Esophagus muscularis mucosa (tissue), 4 donors: Measurements from ENCODE around the gene RETNLB. TPM values are rescaled to one million over a fixed set of nuclear protein-coding genes. Genes with fewer than 3 reads are reported as not detected.

Experiments used
- DNase-seq: peaks from one replicate; pipeline ENCODE4 v3.0.0-alpha.2; 2017; ENCODE audit errors: extremely low spot score
- H3K27ac ChIP-seq, 4 donors: fragments of 200-600 bp; sonication (generic); replicated peaks in 1 of 4; 1 replicate in 3 of 4; 2 replicates in 1 of 4; pipeline ENCODE4 v1.5.1; 2016 to 2019; ENCODE audit warnings: mild to moderate bottlenecking in 1 of 4
- H3K27me3 ChIP-seq, 4 donors: fragments of 200-600 bp; sonication (generic); one replicate each; pipeline versions ENCODE4 v1.5.1 to v1.6.0; 2016 to 2019
- H3K36me3 ChIP-seq, 4 donors: fragments of 200-600 bp; sonication (generic); one replicate each; pipeline ENCODE4 v1.5.1; 2016 to 2019
- H3K4me1 ChIP-seq, 4 donors: fragments of 200-600 bp; sonication (generic); one replicate each; pipeline ENCODE4 v1.5.1; 2016 to 2019
- H3K4me3 ChIP-seq, 4 donors: fragments of 200-600 bp; sonication (generic); 1 replicate in 2 of 4; 2 replicates in 2 of 4; pipeline ENCODE4 v1.5.1; 2016 to 2019; ENCODE audit warnings: mild to moderate bottlenecking in 4 of 4, moderate library complexity in 1 of 4
- H3K9me3 ChIP-seq, 4 donors: fragments of 200-600 bp; sonication (generic); 1 replicate in 3 of 4; 2 replicates in 1 of 4; pipeline ENCODE4 v1.5.1; 2016 to 2019
- EP300 ChIP-seq: sonication (generic); formaldehyde crosslinking; IDR thresholded peaks from one replicate; pipeline ENCODE4 v1.6.1; 2017; ENCODE audit warnings: antibody characterized with exemption
- POLR2A ChIP-seq: fragments of 450-650 bp; IDR thresholded peaks from one replicate; pipeline ENCODE4 v1.6.1; 2017; ENCODE audit warnings: antibody characterized with exemption, moderate library complexity, mild to moderate bottlenecking, low read depth
- POLR2AphosphoS5 ChIP-seq, 2 donors: sonication (generic); formaldehyde crosslinking; IDR thresholded peaks; one replicate each; pipeline ENCODE4 v1.6.1; 2017; ENCODE audit warnings: antibody characterized with exemption in 2 of 2
- WGBS: methylation state at CpG from one replicate; pipeline ENCODE4 v1.1.5; 2018; 5-methylcytosine and 5-hydroxymethylcytosine counted together
- intact Hi-C: fragments of 100-400 bp; cut with DNase I; formaldehyde crosslinking; loops from one replicate; pipeline ENCODE4 v1.15.1; 2023
- total RNA-seq, 4 donors: library from RNA; depleted of rRNA; stranded (reverse); fragments of >200 nt; gene quantifications; one replicate each; pipeline versions ENCODE4 v1.1.0 to v1.2.1, GENCODE V29; 2016
- TF ChIP-seq, protein P1 (sequence below), 3 experiments: fragments of 200-600 bp in 2 of 3; fragments of 450-650 bp in 1 of 3; sonication (generic) in 2 of 3; IDR thresholded peaks; one replicate each; pipeline ENCODE4 v1.5.1; 2017 to 2019; ENCODE audit warnings: antibody characterized with exemption in 3 of 3, mild to moderate bottlenecking in 2 of 3, moderate library complexity in 1 of 3

Gene RETNLB, protein sequence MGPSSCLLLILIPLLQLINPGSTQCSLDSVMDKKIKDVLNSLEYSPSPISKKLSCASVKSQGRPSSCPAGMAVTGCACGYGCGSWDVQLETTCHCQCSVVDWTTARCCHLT
- not detected for total RNA-seq

DNA sequence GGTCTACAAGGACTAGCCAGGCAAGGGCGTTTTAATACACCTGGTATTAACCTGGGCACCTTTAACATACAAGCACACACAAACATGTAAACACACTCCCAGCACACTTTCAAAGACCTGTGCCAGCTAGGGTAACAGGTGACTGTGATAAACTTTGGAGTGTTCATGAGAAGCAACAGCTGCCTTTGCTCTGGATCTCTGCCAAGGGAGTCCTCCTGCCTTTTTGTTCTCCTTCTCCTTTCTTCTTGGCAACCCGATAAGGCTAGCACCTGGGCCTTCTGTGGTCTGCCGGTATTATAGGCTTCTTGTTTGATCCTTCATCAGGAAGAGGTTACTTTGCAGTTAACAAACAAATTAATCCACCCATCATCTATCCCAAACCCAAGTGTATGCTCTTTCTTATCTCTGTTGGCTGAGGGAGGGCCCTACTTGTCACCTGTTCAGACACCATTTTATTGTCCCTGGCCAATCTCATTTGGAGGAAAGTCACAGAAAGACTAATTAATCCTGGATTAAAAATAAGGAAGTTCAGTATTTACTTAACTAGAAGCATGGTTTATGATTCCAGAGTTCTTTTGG is at the start of gene RETNLB:
Gene RETNLB, minus strand, starts transcription at position 7 of the 579 bp plus-strand sequence. CDS start 225 bp downstream, outside the sequence.
- TF ChIP-seq EP300: no peak
- TF ChIP-seq POLR2AphosphoS5 (IDR thresholded peaks at IDR 0.05): no peak
- no peak for TF ChIP-seq POLR2A
- TF ChIP-seq, protein P1, sequence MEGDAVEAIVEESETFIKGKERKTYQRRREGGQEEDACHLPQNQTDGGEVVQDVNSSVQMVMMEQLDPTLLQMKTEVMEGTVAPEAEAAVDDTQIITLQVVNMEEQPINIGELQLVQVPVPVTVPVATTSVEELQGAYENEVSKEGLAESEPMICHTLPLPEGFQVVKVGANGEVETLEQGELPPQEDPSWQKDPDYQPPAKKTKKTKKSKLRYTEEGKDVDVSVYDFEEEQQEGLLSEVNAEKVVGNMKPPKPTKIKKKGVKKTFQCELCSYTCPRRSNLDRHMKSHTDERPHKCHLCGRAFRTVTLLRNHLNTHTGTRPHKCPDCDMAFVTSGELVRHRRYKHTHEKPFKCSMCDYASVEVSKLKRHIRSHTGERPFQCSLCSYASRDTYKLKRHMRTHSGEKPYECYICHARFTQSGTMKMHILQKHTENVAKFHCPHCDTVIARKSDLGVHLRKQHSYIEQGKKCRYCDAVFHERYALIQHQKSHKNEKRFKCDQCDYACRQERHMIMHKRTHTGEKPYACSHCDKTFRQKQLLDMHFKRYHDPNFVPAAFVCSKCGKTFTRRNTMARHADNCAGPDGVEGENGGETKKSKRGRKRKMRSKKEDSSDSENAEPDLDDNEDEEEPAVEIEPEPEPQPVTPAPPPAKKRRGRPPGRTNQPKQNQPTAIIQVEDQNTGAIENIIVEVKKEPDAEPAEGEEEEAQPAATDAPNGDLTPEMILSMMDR (IDR thresholded peaks at IDR 0.05): no peak
- peaks cover 0 to 3% (median 0%) of the 10 kb centered on the region in 4 donors for H3K9me3 ChIP-seq
- 30% methylated on average over 3 of the region's 3 CpGs for WGBS
- no peak within 1 kb of the TSS for H3K27ac ChIP-seq
- intact Hi-C loops: no loop called here
- no peaks in the 10 kb centered on the region for H3K4me1 ChIP-seq
- no peaks in the 10 kb centered on the region for H3K36me3 ChIP-seq
- H3K27me3 ChIP-seq: no peaks in the 10 kb centered on the region
- no peak for DNase-seq
- H3K4me3 ChIP-seq: no peak within 1 kb of the TSS

DNA sequence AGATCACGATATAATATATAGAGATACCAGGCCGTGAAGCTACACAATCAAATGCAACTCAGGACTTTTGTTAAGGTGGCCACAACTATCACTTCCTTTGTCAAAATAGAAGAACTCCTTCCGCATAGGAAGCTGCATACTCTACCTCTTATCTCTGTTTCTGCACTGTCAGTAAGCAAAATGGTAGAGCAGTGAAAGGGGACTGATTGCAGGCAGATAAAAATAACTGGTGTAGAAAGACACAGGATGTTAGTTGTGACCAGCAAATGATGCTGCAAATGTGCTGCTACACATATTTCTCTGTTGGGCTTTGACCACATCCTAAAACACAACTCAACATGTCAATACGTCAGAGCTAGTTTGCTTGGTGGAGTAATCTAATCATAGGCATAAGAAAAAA is 49.1 kb upstream of the RETNLB start:
- no peak for DNase-seq
- Histone ChIP-seq H3K27me3 (no peaks in the 10 kb centered on the region), H3K4me1 (no peaks in the 10 kb centered on the region), H3K4me3 (no peak overlapping the region), H3K36me3 (no peaks in the 10 kb centered on the region), H3K27ac (no peak overlapping the region), H3K9me3 (no peaks in the 10 kb centered on the region)
- 82% methylated on average over 4 of the region's 4 CpGs for WGBS
- intact Hi-C loops: no loop called here
- TF ChIP-seq EP300: no peak
- TF ChIP-seq POLR2AphosphoS5 (IDR thresholded peaks at IDR 0.05): no peak
- no peak for TF ChIP-seq POLR2A
- TF ChIP-seq, protein P1 (IDR thresholded peaks at IDR 0.05): no peak

DNA sequence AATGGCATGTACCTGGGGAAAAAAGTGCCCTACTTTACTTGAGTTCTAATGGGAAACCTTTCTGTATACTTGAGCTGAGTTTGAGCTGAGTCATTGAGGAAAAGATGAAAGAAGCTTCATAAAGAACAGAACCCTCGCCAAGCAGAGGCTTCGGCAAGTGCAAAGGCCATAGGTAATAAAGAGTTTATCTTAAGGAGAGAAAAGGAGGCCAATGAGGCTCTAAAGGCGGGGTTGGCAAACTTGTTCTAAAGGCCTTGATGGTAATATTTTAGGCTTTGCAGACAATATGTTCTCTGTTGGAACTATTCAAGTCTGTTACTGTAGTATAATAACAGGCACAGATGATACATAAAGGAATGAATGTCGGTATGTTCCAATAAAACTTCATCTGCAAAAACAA is 47.8 kb upstream of the RETNLB start:
- Histone ChIP-seq H3K27me3 (no peaks in the 10 kb centered on the region), H3K9me3 (no peaks in the 10 kb centered on the region), H3K27ac (no peak overlapping the region), H3K4me3 (no peak overlapping the region), H3K36me3 (no peaks in the 10 kb centered on the region), H3K4me1 (no peaks in the 10 kb centered on the region)
- DNase-seq: no peak
- WGBS: 79% methylated on average over 4 of the region's 4 CpGs
- intact Hi-C loops: no loop called here
- TF ChIP-seq POLR2A (no peak), EP300 (no peak), POLR2AphosphoS5 (IDR thresholded peaks at IDR 0.05) (no peak)
- TF ChIP-seq, protein P1 (IDR thresholded peaks at IDR 0.05): no peak

DNA sequence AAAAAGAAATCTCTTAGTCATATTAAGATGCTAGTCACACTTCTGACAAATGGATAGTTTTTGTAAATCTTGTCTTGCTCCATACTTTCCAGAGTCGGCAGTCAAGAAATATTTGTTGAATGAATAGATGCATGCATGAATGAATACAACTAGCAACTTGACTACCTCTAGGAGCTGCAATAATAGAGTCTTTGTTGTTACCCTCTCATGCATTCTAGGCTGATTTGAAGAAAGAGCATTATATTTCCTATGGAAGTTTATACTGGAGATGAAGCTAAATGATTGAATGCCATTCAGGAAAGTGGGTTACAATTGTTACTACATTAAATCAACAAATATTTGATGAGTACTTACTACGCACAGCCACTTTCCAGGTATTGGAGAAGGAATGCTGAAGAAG is 47.2 kb upstream of the RETNLB start:
- WGBS: 84% methylated on average over 2 of the region's 2 CpGs
- Histone ChIP-seq H3K9me3 (no peaks in the 10 kb centered on the region), H3K4me1 (no peaks in the 10 kb centered on the region), H3K36me3 (no peaks in the 10 kb centered on the region), H3K27me3 (no peaks in the 10 kb centered on the region), H3K27ac (no peak overlapping the region), H3K4me3 (no peak overlapping the region)
- DNase-seq: no peak
- TF ChIP-seq, protein P1 (IDR thresholded peaks at IDR 0.05): no peak
- no peak for TF ChIP-seq EP300
- TF ChIP-seq POLR2AphosphoS5 (IDR thresholded peaks at IDR 0.05): no peak
- TF ChIP-seq POLR2A: no peak
- intact Hi-C loops: no loop called here

DNA sequence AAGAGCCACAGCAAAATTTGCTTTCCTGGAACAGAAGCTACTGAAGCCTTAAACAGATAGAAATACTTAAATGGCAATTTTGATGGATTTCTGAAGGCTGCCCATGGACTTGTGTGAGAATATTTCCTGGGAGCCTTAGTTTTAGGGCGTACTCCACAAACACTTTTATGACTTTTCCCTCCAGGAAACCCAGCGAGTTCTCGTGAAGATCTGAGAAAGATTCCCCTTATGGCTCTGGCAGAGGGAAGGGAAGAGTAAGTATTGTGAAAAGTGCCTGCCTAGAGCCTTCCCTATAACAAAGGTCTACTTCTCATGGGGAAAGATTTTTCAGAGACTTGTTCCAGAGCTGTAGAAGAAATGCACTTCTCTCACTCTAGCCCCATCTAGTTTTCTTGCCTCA is 34.3 kb upstream of the RETNLB start:
- Histone ChIP-seq H3K27me3 (no peaks in the 10 kb centered on the region), H3K27ac (no peak overlapping the region), H3K36me3 (no peaks in the 10 kb centered on the region), H3K9me3 (no peaks in the 10 kb centered on the region), H3K4me1 (no peaks in the 10 kb centered on the region), H3K4me3 (no peak overlapping the region)
- WGBS: 76% methylated on average over 3 of the region's 3 CpGs
- TF ChIP-seq EP300 (no peak), POLR2AphosphoS5 (IDR thresholded peaks at IDR 0.05) (no peak), POLR2A (no peak)
- TF ChIP-seq, protein P1 (IDR thresholded peaks at IDR 0.05): no peak
- DNase-seq: no peak
- intact Hi-C loops: no loop called here
